ENCODE measurements around the gene NLGN4X. TPM values are rescaled to one million over a fixed set of nuclear protein-coding genes. Genes with fewer than 3 reads are reported as not detected.
A peak's percentile ranks its signal among the peaks of the same experiment; 100 is the strongest.

NLGN4X gene
- polyA plus RNA-seq, 2 of the 4 experiments (the other 2 are of a cell fraction): 0.06 to 0.17 TPM

GRCh38 chrX:5876984-5877596, 351.6 kb downstream of the NLGN4X start:
- POLR2A ChIA-PET: no interaction called here
- no peak for FAIRE-seq
- peak; percentile 0 to 30 for DNase-seq (ENCODE audit: low read depth in 1 of 2, low spot score in 1 of 2)

GRCh38 chrX:5870238-5870637, 358.4 kb downstream of the NLGN4X start:
- no peak overlapping the region for H3K4me3 ChIP-seq
- DNase-seq (ENCODE audit: low read depth in 1 of 2, low spot score in 1 of 2) (no peak), FAIRE-seq (no peak), ATAC-seq (no peak)
- no peaks in the 10 kb centered on the region for H3K4me1 ChIP-seq
- WGBS (ENCODE audit: missing lambda C conversion rate): 3% methylated on average over 3 of the region's 3 CpGs
- TF ChIP-seq POLR2AphosphoS2 (conservative IDR thresholded peaks at IDR 0.05; ENCODE audit: low read length) (no peak), HOXA7 (CRISPR knock-in tag; IDR thresholded peaks at IDR 0.05) (no peak), NR3C1 (IDR thresholded peaks at IDR 0.05) (no peak), EHF (CRISPR knock-in tag; IDR thresholded peaks at IDR 0.05) (no peak), ELK1 (IDR thresholded peaks at IDR 0.05; ENCODE audit: low read depth, low read length) (no peak)
- no peak overlapping the region for H3K4me2 ChIP-seq
- ChIA-PET CTCF (no interaction called here), POLR2A (no interaction called here)
- no peak overlapping the region for H3K27ac ChIP-seq
- H3K9me3 ChIP-seq: no peaks in the 10 kb centered on the region

More at GRCh38 chrX:5876984-5877596, 351.6 kb downstream of the NLGN4X start:
- CTCF ChIA-PET: interaction anchor here (0.5 to 0.6 kb wide), 2 partner anchors 10 to 263 kb away, joined by 4 read pairs; no protein-coding TSS in a partner anchor
- 25% methylated on average over 12 of the region's 12 CpGs for WGBS (ENCODE audit: missing lambda C conversion rate)
- Histone ChIP-seq H3K4me2 (no peak overlapping the region), H3K9me3 (no peaks in the 10 kb centered on the region), H3K27ac (no peak overlapping the region), H3K4me1 (no peaks in the 10 kb centered on the region), H3K4me3 (no peak overlapping the region)
- TF ChIP-seq CBX2 (IDR thresholded peaks at IDR 0.05; ENCODE audit: borderline replicate concordance, low read depth): no peak
- peak; percentile 15; the same call in 1 of the 3 replicates for TF ChIP-seq CTCF (IDR thresholded peaks at IDR 0.05)
- TF ChIP-seq RAD21 (conservative IDR thresholded peaks at IDR 0.05 in 1 of 2, IDR thresholded peaks at IDR 0.05 in 1 of 2): peak; percentile 26 to 45; a peak in 3 of 5 replicates
- TF ChIP-seq HOXB13 (CRISPR knock-in tag; IDR thresholded peaks at IDR 0.05; ENCODE audit: low read depth): no peak
- TF ChIP-seq ATOH8 (CRISPR knock-in tag; IDR thresholded peaks at IDR 0.05; ENCODE audit: low read depth): no peak
- no peak for ATAC-seq

GRCh38 chrX:5869786-5870185, 358.9 kb downstream of the NLGN4X start:
- TF ChIP-seq CHD4 (IDR thresholded peaks at IDR 0.05; ENCODE audit: borderline replicate concordance) (no peak), NPAS2 (CRISPR knock-in tag; IDR thresholded peaks at IDR 0.05; ENCODE audit: borderline replicate concordance) (no peak), ELK1 (IDR thresholded peaks at IDR 0.05; ENCODE audit: low read depth, low read length) (no peak), HOXB5 (CRISPR knock-in tag; IDR thresholded peaks at IDR 0.05) (no peak), RAD21 (conservative IDR thresholded peaks at IDR 0.05 in 1 of 2, IDR thresholded peaks at IDR 0.05 in 1 of 2) (no peak), ZSCAN20 (CRISPR knock-in tag; IDR thresholded peaks at IDR 0.05) (no peak), EP300 (IDR thresholded peaks at IDR 0.05) (no peak), USF2 (IDR thresholded peaks at IDR 0.05) (no peak), HEYL (CRISPR knock-in tag; IDR thresholded peaks at IDR 0.05) (no peak), SMC3 (IDR thresholded peaks at IDR 0.05) (no peak), FOXS1 (CRISPR knock-in tag; IDR thresholded peaks at IDR 0.05) (no peak)
- ChIA-PET CTCF (no interaction called here), POLR2A (no interaction called here)
- no peak overlapping the region for H3K4me3 ChIP-seq
- 3% methylated on average over 7 of the region's 7 CpGs for WGBS (ENCODE audit: missing lambda C conversion rate)
- DNase-seq (ENCODE audit: low read depth in 1 of 2, low spot score in 1 of 2) (no peak), FAIRE-seq (no peak), ATAC-seq (no peak)
- H3K9me3 ChIP-seq: no peaks in the 10 kb centered on the region
- H3K4me1 ChIP-seq: no peaks in the 10 kb centered on the region
- H3K27ac ChIP-seq: no peak overlapping the region
- H3K4me2 ChIP-seq: no peak overlapping the region
